Astrocyte (in vitro differentiated cells and primary cell): ENCODE data around the gene ALPL. TPM values are rescaled to one million over a fixed set of nuclear protein-coding genes. Genes with fewer than 3 reads are reported as not detected.

Experiments
- DNase-seq: peaks from one replicate; pipeline ENCODE4 v3.0.0-alpha.2; 2010; ENCODE audit warnings: low read depth
- FAIRE-seq: peaks from 2 replicates; lab custom pipeline; 2011; peaks lifted over from hg19 to GRCh38; lab: Jason Lieb, UNC
- H2AFZ ChIP-seq: 2 replicates; pipeline ENCODE4 v1.6.0; 2012; ENCODE audit warnings: low read depth, low read length, inconsistent platforms
- H3K27ac ChIP-seq: 2 replicates; pipeline ENCODE4 v1.5.1; 2011; ENCODE audit warnings: low read depth, low read length, inconsistent platforms
- H3K27me3 ChIP-seq: 2 replicates; pipeline ENCODE4 v1.6.0; 2011; ENCODE audit warnings: low read length, inconsistent platforms; ENCODE audit not compliant: insufficient read depth
- H3K36me3 ChIP-seq: 2 replicates; pipeline ENCODE4 v1.5.1; 2011; ENCODE audit warnings: low read length, inconsistent platforms; ENCODE audit not compliant: insufficient read depth
- H3K4me1 ChIP-seq: 2 replicates; pipeline ENCODE4 v1.5.1; 2011; ENCODE audit warnings: low read length, inconsistent platforms; ENCODE audit not compliant: insufficient read depth
- H3K4me2 ChIP-seq: 2 replicates; pipeline ENCODE4 v1.6.0; 2012; ENCODE audit warnings: low read length, inconsistent platforms
- H3K4me3 ChIP-seq: 2 replicates; pipeline ENCODE4 v1.5.1; 2011; ENCODE audit warnings: low read depth, mild to moderate bottlenecking, low read length, inconsistent platforms; ENCODE audit not compliant: insufficient read depth
- H3K79me2 ChIP-seq: 2 replicates; pipeline ENCODE4 v1.6.0; 2012; ENCODE audit warnings: mild to moderate bottlenecking, low read length, inconsistent platforms; ENCODE audit not compliant: insufficient read depth
- H3K9ac ChIP-seq: 2 replicates; pipeline ENCODE4 v1.6.0; 2012; ENCODE audit warnings: mild to moderate bottlenecking, low read length, inconsistent platforms
- H3K9me3 ChIP-seq: 2 replicates; pipeline ENCODE4 v1.5.1; 2012; ENCODE audit warnings: low read depth, mild to moderate bottlenecking, low read length, inconsistent platforms; ENCODE audit not compliant: insufficient read depth
- H4K20me1 ChIP-seq: 2 replicates; pipeline ENCODE4 v1.6.0; 2012; ENCODE audit warnings: low read length, inconsistent platforms; ENCODE audit not compliant: insufficient read depth
- H3K27ac Mint-ChIP-seq: one replicate; pipeline ENCODE4 v1.8.0; 2021; ENCODE audit warnings: mild to moderate bottlenecking, mixed read lengths; ENCODE audit not compliant: unreplicated experiment
- H3K27me3 Mint-ChIP-seq: one replicate; pipeline ENCODE4 v1.8.0; 2021; ENCODE audit warnings: low read depth, mixed read lengths; ENCODE audit not compliant: unreplicated experiment
- H3K36me3 Mint-ChIP-seq: one replicate; pipeline ENCODE4 v1.8.0; 2021; ENCODE audit warnings: low read depth, mixed read lengths; ENCODE audit not compliant: unreplicated experiment
- H3K4me1 Mint-ChIP-seq: one replicate; pipeline ENCODE4 v1.8.0; 2021; ENCODE audit warnings: low read depth, mixed read lengths; ENCODE audit not compliant: unreplicated experiment
- H3K4me3 Mint-ChIP-seq: one replicate; pipeline ENCODE4 v1.8.0; 2021; ENCODE audit warnings: mild to moderate bottlenecking, moderate library complexity, mixed read lengths; ENCODE audit not compliant: unreplicated experiment
- H3K9me3 Mint-ChIP-seq: one replicate; pipeline ENCODE4 v1.8.0; 2021; ENCODE audit warnings: mild to moderate bottlenecking, mixed read lengths; ENCODE audit not compliant: unreplicated experiment
- EZH2 ChIP-seq: IDR thresholded peaks from 2 replicates; pipeline ENCODE4 v1.6.1; 2012; ENCODE audit warnings: mild to moderate bottlenecking, low read length, inconsistent platforms; ENCODE audit not compliant: insufficient read depth
- total RNA-seq: library from RNA; stranded (reverse); gene quantifications from 2 replicates; pipeline ENCODE4 v1.2.1, GENCODE V29; 2021
- TF ChIP-seq, protein P1 (sequence below): IDR thresholded peaks from 2 replicates; pipeline ENCODE4 v1.5.1; 2011; ENCODE audit warnings: low read depth, mild to moderate bottlenecking, inconsistent platforms, low read length, moderate library complexity; ENCODE audit not compliant: insufficient read depth

ALPL gene
- total RNA-seq, 1 donor from 2014 or later, result 24.3 TPM

DNA sequence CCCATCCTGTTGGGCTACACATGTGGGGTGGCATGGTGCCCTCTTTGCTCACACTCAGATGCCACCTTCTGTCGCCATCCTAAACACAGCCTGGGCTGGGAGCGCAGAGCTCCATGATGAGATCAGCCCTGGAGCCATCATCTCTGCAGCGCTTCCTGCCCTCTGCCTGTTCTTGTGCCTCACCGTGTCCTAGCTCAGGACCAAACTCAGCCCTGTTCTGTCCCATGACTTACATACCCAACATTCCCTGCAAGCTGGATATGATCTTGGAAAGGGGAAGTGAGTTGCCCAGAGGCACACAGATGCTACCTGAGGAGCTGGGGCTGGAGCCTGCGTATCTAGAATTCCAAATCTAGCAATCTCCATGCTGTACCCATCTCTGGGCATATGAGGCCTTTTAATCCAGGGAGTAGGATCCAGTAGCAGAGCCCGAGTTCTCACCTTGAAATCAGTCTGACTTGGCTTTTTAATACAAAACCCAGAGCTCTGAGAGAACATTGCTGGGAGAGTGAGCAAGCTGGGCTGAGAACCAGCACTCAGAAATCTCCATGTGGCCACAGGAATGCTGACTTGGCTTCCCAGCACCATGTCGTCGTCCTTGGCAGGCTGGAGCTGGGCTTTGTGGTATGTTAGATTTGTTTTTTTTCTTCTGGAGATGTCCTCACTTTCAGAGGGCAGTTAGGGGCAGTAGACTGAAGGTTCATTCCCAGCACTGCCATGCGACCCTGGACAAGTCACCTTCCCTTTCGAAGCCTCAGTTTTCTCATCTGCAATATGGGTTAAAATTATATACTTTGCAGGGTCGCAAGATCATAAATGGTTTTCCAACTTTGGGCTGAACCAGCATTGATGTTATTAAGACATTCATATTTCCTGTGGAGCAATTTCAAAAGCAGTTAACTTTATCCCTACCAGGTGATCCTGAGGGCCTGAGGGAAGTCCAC is 2.6 kb downstream of the ALPL start:
- H3K27me3 Mint-ChIP-seq, result peaks cover 44% of the 10 kb centered on the region
- TF ChIP-seq EZH2, result no peak
- TF ChIP-seq, protein P1, sequence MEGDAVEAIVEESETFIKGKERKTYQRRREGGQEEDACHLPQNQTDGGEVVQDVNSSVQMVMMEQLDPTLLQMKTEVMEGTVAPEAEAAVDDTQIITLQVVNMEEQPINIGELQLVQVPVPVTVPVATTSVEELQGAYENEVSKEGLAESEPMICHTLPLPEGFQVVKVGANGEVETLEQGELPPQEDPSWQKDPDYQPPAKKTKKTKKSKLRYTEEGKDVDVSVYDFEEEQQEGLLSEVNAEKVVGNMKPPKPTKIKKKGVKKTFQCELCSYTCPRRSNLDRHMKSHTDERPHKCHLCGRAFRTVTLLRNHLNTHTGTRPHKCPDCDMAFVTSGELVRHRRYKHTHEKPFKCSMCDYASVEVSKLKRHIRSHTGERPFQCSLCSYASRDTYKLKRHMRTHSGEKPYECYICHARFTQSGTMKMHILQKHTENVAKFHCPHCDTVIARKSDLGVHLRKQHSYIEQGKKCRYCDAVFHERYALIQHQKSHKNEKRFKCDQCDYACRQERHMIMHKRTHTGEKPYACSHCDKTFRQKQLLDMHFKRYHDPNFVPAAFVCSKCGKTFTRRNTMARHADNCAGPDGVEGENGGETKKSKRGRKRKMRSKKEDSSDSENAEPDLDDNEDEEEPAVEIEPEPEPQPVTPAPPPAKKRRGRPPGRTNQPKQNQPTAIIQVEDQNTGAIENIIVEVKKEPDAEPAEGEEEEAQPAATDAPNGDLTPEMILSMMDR, result no peak
- Histone ChIP-seq H3K27ac (peak overlapping the region; percentile 60), H3K4me1 (peaks cover 24% of the 10 kb centered on the region), H3K79me2 (no peaks in the 10 kb centered on the region), H2AFZ (no peak overlapping the region), H4K20me1 (no peaks in the 10 kb centered on the region), H3K36me3 (no peaks in the 10 kb centered on the region), H3K9me3 (no peaks in the 10 kb centered on the region), H3K4me3 (no peak overlapping the region), H3K4me2 (peak overlapping the region; percentile 60), H3K27me3 (peaks cover 54% of the 10 kb centered on the region), H3K9ac (peak overlapping the region; percentile 42)
- peak; percentile 96 for DNase-seq
- peaks cover 20% of the 10 kb centered on the region for H3K4me1 Mint-ChIP-seq
- peak overlapping the region; percentile 97 for H3K27ac Mint-ChIP-seq
- peak overlapping the region; percentile 78 for H3K4me3 Mint-ChIP-seq
- no peaks in the 10 kb centered on the region for H3K36me3 Mint-ChIP-seq
- H3K9me3 Mint-ChIP-seq, result no peaks in the 10 kb centered on the region
- FAIRE-seq, result peak; percentile 96

DNA sequence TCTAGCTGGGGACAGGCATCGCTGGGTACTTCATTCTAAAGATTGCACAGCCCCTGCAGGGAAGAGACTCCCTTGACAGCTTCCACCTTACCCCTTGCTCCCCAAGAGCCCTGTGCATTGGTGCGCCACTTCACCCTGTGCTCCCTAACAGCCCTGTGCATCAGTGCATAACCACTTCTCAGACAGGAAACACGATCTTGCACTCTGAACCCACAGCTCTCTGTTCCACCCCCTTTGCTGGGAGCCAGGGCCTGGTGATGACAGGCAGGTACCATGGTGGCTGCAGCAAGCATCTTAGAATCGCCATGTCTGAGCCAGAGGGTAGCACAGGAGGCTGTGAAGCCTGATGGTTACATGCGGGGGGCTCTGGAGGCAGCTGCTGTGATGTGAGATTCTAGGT is 5.0 kb downstream of the ALPL start:
- H3K79me2 ChIP-seq, result no peaks in the 10 kb centered on the region
- H4K20me1 ChIP-seq, result no peaks in the 10 kb centered on the region
- no peak for FAIRE-seq
- H3K9me3 ChIP-seq, result no peaks in the 10 kb centered on the region
- no peak overlapping the region for H3K4me3 ChIP-seq
- H3K4me1 ChIP-seq, result peaks cover 21% of the 10 kb centered on the region
- Mint-ChIP-seq H3K9me3 (no peaks in the 10 kb centered on the region), H3K4me3 (no peak overlapping the region), H3K4me1 (peaks cover 18% of the 10 kb centered on the region), H3K27ac (no peak overlapping the region), H3K27me3 (peaks cover 33% of the 10 kb centered on the region), H3K36me3 (no peaks in the 10 kb centered on the region)
- no peaks in the 10 kb centered on the region for H3K36me3 ChIP-seq
- no peak for DNase-seq
- H3K4me2 ChIP-seq, result no peak overlapping the region
- no peak overlapping the region for H3K9ac ChIP-seq
- H2AFZ ChIP-seq, result no peak overlapping the region
- no peak overlapping the region for H3K27ac ChIP-seq
- TF ChIP-seq EZH2, result no peak
- TF ChIP-seq, protein P1, result no peak
- peaks cover 41% of the 10 kb centered on the region for H3K27me3 ChIP-seq

DNA sequence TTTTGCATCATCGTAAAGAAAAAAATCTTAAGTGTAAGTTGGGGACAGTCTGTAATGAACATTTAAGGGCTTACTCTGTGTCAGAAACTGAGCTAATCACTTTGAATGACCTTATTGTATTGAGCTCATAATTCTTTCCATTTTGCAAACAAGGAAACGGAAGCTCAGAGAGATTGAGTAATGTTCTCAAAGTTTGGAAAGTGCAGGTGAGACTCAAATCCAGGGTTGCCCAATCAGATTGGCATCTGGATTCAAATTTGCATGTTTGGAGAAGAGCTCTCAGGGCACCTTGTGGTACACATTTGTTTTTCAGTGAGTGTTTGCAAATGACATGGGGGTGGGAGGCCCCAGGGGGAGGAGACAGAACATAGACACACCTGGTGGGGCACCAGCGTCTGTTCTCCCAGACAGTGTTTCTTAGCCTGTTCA is 8.0 kb downstream of the ALPL start:
- H3K4me3 Mint-ChIP-seq, result no peak overlapping the region
- no peaks in the 10 kb centered on the region for H3K36me3 Mint-ChIP-seq
- Histone ChIP-seq H3K4me1 (peaks cover 4% of the 10 kb centered on the region), H3K79me2 (no peaks in the 10 kb centered on the region), H3K36me3 (no peaks in the 10 kb centered on the region), H2AFZ (no peak overlapping the region), H3K27me3 (peaks cover 29% of the 10 kb centered on the region), H3K9me3 (no peaks in the 10 kb centered on the region), H3K4me3 (no peak overlapping the region), H3K9ac (no peak overlapping the region), H4K20me1 (no peaks in the 10 kb centered on the region), H3K27ac (no peak overlapping the region), H3K4me2 (no peak overlapping the region)
- TF ChIP-seq, protein P1, result no peak
- no peak for TF ChIP-seq EZH2
- DNase-seq (no peak), FAIRE-seq (no peak)
- no peak overlapping the region for H3K27ac Mint-ChIP-seq
- no peaks in the 10 kb centered on the region for H3K9me3 Mint-ChIP-seq
- peaks cover 13% of the 10 kb centered on the region for H3K4me1 Mint-ChIP-seq
- peaks cover 33% of the 10 kb centered on the region for H3K27me3 Mint-ChIP-seq
